HepG2 (cell line): ENCODE measurements around the gene PSMD8. TPM values are rescaled to one million over a fixed set of nuclear protein-coding genes. Genes with fewer than 3 reads are reported as not detected.

Source experiments
- ATAC-seq: fragments of 200-7000 bp; cut with Tn5 transposase; 3 replicates; pipeline ENCODE4 v1.9.1; 2020; ENCODE audit warnings: mild to moderate bottlenecking, moderate library complexity
- BruUV-seq: library from RNA; stranded (reverse); fragments of 400-500 nt; replicated peaks from 2 replicates; lab custom pipeline; 2021; lab: Mats Ljungman, UMichigan
- CTCF ChIA-PET: fragments of 300-600 bp; formaldehyde crosslinking; extraction: SDS; loops from one replicate; lab custom pipeline; 2021; ENCODE audit warnings: low total read pairs, inconsistent platforms, low intra/inter-chr PET ratio; lab: Yijun Ruan, JAX
- POLR2A ChIA-PET: fragments of 350-600 bp; sonication (Branson Sonifier 250); formaldehyde crosslinking; loops from one replicate; lab custom pipeline; 2020; ENCODE audit warnings: antibody characterized with exemption, inconsistent platforms; lab: Yijun Ruan, JAX
- DNase-seq: peaks from one replicate; pipeline ENCODE4 v3.0.0-alpha.2; 2015; ENCODE audit warnings: low spot score
- FAIRE-seq: peaks from 3 replicates; lab custom pipeline; 2011; peaks lifted over from hg19 to GRCh38; lab: Jason Lieb, UNC
- H2AFZ ChIP-seq: one replicate; pipeline ENCODE4 v1.6.1; 2011; ENCODE audit warnings: low read length, inconsistent platforms
- H3K27ac ChIP-seq: fragments of 300-600 bp; 3 replicates; pipeline ENCODE4 v1.8.0; 2011; ENCODE audit warnings: mixed run types, mild to moderate bottlenecking, mixed read lengths, low read length, inconsistent platforms; ENCODE audit not compliant: insufficient read depth; ENCODE audit errors: extremely low read length
- H3K27me3 ChIP-seq, 2 experiments: fragments of 200-600 bp in 1 of 2; 2 replicates in 1 of 2; 3 replicates in 1 of 2; pipeline versions ENCODE4 v1.6.0 to v1.8.0; 2011; ENCODE audit warnings: low read length in 2 of 2, mild to moderate bottlenecking in 2 of 2, moderate library complexity in 2 of 2, inconsistent platforms in 1 of 2; ENCODE audit not compliant: insufficient read depth in 2 of 2, control insufficient read depth in 1 of 2
- H3K36me3 ChIP-seq, 2 experiments: fragments of 200-600 bp in 1 of 2; replicated peaks in 1 of 2; 2 replicates in 1 of 2; 3 replicates in 1 of 2; pipeline versions ENCODE4 v1.5.1 to v1.8.0; 2011; ENCODE audit warnings: low read length in 2 of 2, inconsistent platforms in 1 of 2; ENCODE audit not compliant: insufficient read depth in 2 of 2, control insufficient read depth in 1 of 2
- H3K4me1 ChIP-seq: 2 replicates; pipeline ENCODE4 v1.5.1; 2012; ENCODE audit warnings: low read length, inconsistent platforms; ENCODE audit not compliant: insufficient read depth
- H3K4me2 ChIP-seq: 2 replicates; pipeline ENCODE4 v1.6.0; 2011; ENCODE audit warnings: low read depth, low read length, inconsistent platforms
- H3K4me3 ChIP-seq, 3 experiments: fragments of 200-600 bp in 1 of 3; sonication (generic), shearing (Covaris generic) in 1 of 3; replicated peaks in 1 of 3; 2 replicates each; pipeline ENCODE4 v1.5.1; 2011 to 2016; ENCODE audit warnings: low read length in 3 of 3, inconsistent platforms in 2 of 3, low read depth in 2 of 3, mild to moderate bottlenecking in 2 of 3, control low read depth in 1 of 3, mixed read lengths in 1 of 3; ENCODE audit not compliant: insufficient read depth in 1 of 3
- H3K79me2 ChIP-seq: one replicate; pipeline ENCODE4 v1.6.1; 2011; ENCODE audit warnings: low read length, inconsistent platforms; ENCODE audit not compliant: insufficient read depth
- H3K9ac ChIP-seq: 2 replicates; pipeline ENCODE4 v1.6.0; 2011; ENCODE audit warnings: mild to moderate bottlenecking, low read depth, low read length, inconsistent platforms; ENCODE audit not compliant: insufficient read depth
- H3K9me3 ChIP-seq: 2 replicates; pipeline ENCODE4 v1.5.1; 2012; ENCODE audit warnings: mild to moderate bottlenecking, low read length
- H4K20me1 ChIP-seq: 2 replicates; pipeline ENCODE4 v1.6.0; 2011; ENCODE audit warnings: inconsistent platforms, mild to moderate bottlenecking, low read length, moderate library complexity; ENCODE audit not compliant: insufficient read depth
- ARID4A ChIP-seq: sonication (generic); formaldehyde crosslinking; IDR thresholded peaks from 2 replicates; pipeline ENCODE4 v1.5.0; 2020; ENCODE audit warnings: mild to moderate bottlenecking, missing genetic modification reagents, borderline replicate concordance
- CERS6 ChIP-seq: sonication (generic); formaldehyde crosslinking; IDR thresholded peaks from 2 replicates; pipeline ENCODE4 v1.5.0; 2020; ENCODE audit warnings: missing genetic modification reagents
- DBP ChIP-seq: sonication (generic); formaldehyde crosslinking; IDR thresholded peaks from 2 replicates; pipeline ENCODE4 v1.4.0; 2020; ENCODE audit warnings: missing genetic modification reagents; ENCODE audit errors: not compliant biosample characterization
- FOXA1 ChIP-seq, 2 experiments: fragments of 450-650 bp in 1 of 2; sonication (generic) in 1 of 2; formaldehyde crosslinking in 1 of 2; IDR thresholded peaks; 2 replicates each; pipeline versions ENCODE4 v1.4.0 to v1.6.1; 2016 to 2020; ENCODE audit warnings: missing genetic modification reagents in 1 of 2
- FOXO4 ChIP-seq: sonication (generic); formaldehyde crosslinking; conservative IDR thresholded peaks from 2 replicates; pipeline ENCODE4 v1.8.1; 2023; ENCODE audit warnings: missing genetic modification reagents
- GATAD1 ChIP-seq: IDR thresholded peaks from 2 replicates; pipeline ENCODE4 v1.6.1; 2016; ENCODE audit warnings: missing genetic modification reagents, missing compliant biosample characterization
- GTF3A ChIP-seq: sonication (generic); formaldehyde crosslinking; conservative IDR thresholded peaks from 2 replicates; pipeline ENCODE4 v1.4.0; 2020; ENCODE audit warnings: mild to moderate bottlenecking, missing genetic modification reagents
- NFYC ChIP-seq: IDR thresholded peaks from 2 replicates; pipeline ENCODE4 v1.6.1; 2016; ENCODE audit warnings: missing genetic modification reagents, missing compliant biosample characterization
- NRL ChIP-seq: sonication (generic); formaldehyde crosslinking; IDR thresholded peaks from 2 replicates; pipeline ENCODE4 v1.5.0; 2020; ENCODE audit warnings: missing genetic modification reagents, mild to moderate bottlenecking, moderate library complexity, borderline replicate concordance
- SIX1 ChIP-seq: sonication (generic); formaldehyde crosslinking; IDR thresholded peaks from 2 replicates; pipeline ENCODE4 v1.4.0; 2020; ENCODE audit warnings: missing genetic modification reagents, borderline replicate concordance
- SNAI1 ChIP-seq: sonication (generic); formaldehyde crosslinking; IDR thresholded peaks from 2 replicates; pipeline ENCODE4 v1.5.0; 2020; ENCODE audit warnings: mild to moderate bottlenecking, missing genetic modification reagents, borderline replicate concordance
- ZFP90 ChIP-seq: sonication (generic); formaldehyde crosslinking; IDR thresholded peaks from 2 replicates; pipeline ENCODE4 v1.8.0; 2022; ENCODE audit warnings: missing genetic modification reagents, mild to moderate bottlenecking, inconsistent platforms, borderline replicate concordance
- ZNF441 ChIP-seq: sonication (generic); formaldehyde crosslinking; IDR thresholded peaks from 2 replicates; pipeline ENCODE4 v1.7.0; 2021; ENCODE audit warnings: missing genetic modification reagents, borderline replicate concordance
- ZSCAN31 ChIP-seq: sonication (generic); formaldehyde crosslinking; IDR thresholded peaks from 2 replicates; pipeline ENCODE4 v1.5.0; 2020; ENCODE audit warnings: low read depth, mild to moderate bottlenecking, missing genetic modification reagents
- WGBS: methylation state at CpG from one replicate; pipeline ENCODE4 v1.1.6; 2017; ENCODE audit warnings: low lambda C conversion rate; 5-methylcytosine and 5-hydroxymethylcytosine counted together
- in situ Hi-C: cut with HindIII; loops from 2 replicates; pipeline ENCODE4 v1.10.0; 2017; ENCODE audit warnings: low pct_unique_long_range_greater_than_20kb; ENCODE audit not compliant: extremely low pct_ligation_motif_present
- intact Hi-C: fragments of 100-400 bp; cut with micrococcal nuclease; formaldehyde crosslinking; loops from one replicate; pipeline ENCODE4 v1.10.0; 2022; ENCODE audit not compliant: unreplicated experiment
- polyA plus RNA-seq, 8 experiments: library from polyadenylated mRNA; depleted of rRNA in 3 of 8; stranded (reverse) in 7 of 8; unstranded in 1 of 8; fragments of >200 nt; fragmentation: Illumina TruSeq in 4 of 8; extraction: Trizol in 4 of 8; gene quantifications; 2 replicates each; pipeline versions ENCODE4 v1.2.1 to v1.2.3, GENCODE V29; 2011 to 2016; ENCODE audit warnings: low read depth in 4 of 8, missing spikeins in 1 of 8, mixed read lengths in 1 of 8; ENCODE audit not compliant: insufficient read depth in 1 of 8
- total RNA-seq, 5 experiments: library from RNA; depleted of rRNA; stranded (reverse); fragments of >200 nt; fragmentation: Illumina TruSeq; extraction: Trizol; gene quantifications; 2 replicates each; pipeline ENCODE4 v1.2.3, GENCODE V29; 2016; ENCODE audit warnings: low read depth in 1 of 5

Gene PSMD8
- total and polyA plus RNA-seq, 2 of the 13 experiments (the other 11 are each of a cell fraction or from before 2014, with no cell fraction given) = 162 to 296 TPM

GRCh38 chr19:38359242-38360021 is 14.9 kb upstream of the PSMD8 start (continued):
- TF ChIP-seq ARID4A (CRISPR knock-in tag) = no peak
- TF ChIP-seq NRL (CRISPR knock-in tag) = no peak
- TF ChIP-seq, all 625 proteins: peak for 0

GRCh38 chr19:38360351-38360750 is 14.0 kb upstream of the PSMD8 start:
- H3K4me1 ChIP-seq = peaks cover 23% of the 10 kb centered on the region
- no peak for ATAC-seq
- H3K27me3 ChIP-seq = peaks cover 16 to 52% of the 10 kb centered on the region in 2 experiments; a peak in 4 of 5 replicates
- H3K4me2 ChIP-seq = no peak overlapping the region
- ChIA-PET POLR2A (interaction anchor here (1.4 to 2.2 kb wide), 2 partner anchors 14 to 24 kb away, joined by 3 to 6 read pairs; partner anchors contain the start of gene PSMD8), CTCF (no interaction called here)
- intact Hi-C loops = no loop called here
- H3K36me3 ChIP-seq = no peaks in the 10 kb centered on the region
- no peak for FAIRE-seq
- TF ChIP-seq GATAD1 (CRISPR knock-in tag) = no peak
- no peak for TF ChIP-seq DBP (CRISPR knock-in tag)
- no peak for TF ChIP-seq FOXA1 (IDR thresholded peaks at IDR 0.05)
- no peak for TF ChIP-seq FOXA1 (CRISPR knock-in tag; IDR thresholded peaks at IDR 0.05)
- no peak for TF ChIP-seq NFYC (CRISPR knock-in tag)
- no peak for TF ChIP-seq ZSCAN31 (CRISPR knock-in tag)
- TF ChIP-seq CERS6 (CRISPR knock-in tag) = no peak
- no peak for TF ChIP-seq NRL (CRISPR knock-in tag)
- TF ChIP-seq ZNF441 (CRISPR knock-in tag) = no peak
- no peak for TF ChIP-seq ZFP90 (CRISPR knock-in tag)
- no peak for TF ChIP-seq SNAI1
- no peak for TF ChIP-seq FOXO4 (CRISPR knock-in tag)
- no peak for TF ChIP-seq GTF3A (CRISPR knock-in tag)
- TF ChIP-seq SIX1 (CRISPR knock-in tag) = no peak
- DNase-seq = no peak
- H4K20me1 ChIP-seq = no peaks in the 10 kb centered on the region
- no peak overlapping the region for H3K9ac ChIP-seq
- H3K4me3 ChIP-seq = no peak overlapping the region
- no peak overlapping the region for H2AFZ ChIP-seq
- no peak overlapping the region for H3K27ac ChIP-seq
- WGBS = 43% methylated on average over 4 of the region's 9 CpGs
- no peaks in the 10 kb centered on the region for H3K79me2 ChIP-seq
- no TSS peak for BruUV-seq
- H3K9me3 ChIP-seq = no peaks in the 10 kb centered on the region
- in situ Hi-C loops = no loop called here
